CD4-positive, alpha-beta T cell treated with Interleukin-15 for 1 hour (primary cell): ENCODE measurements around the gene NCOA3.

Experiments used
- DNase-seq: peaks from one replicate; pipeline ENCODE4 v3.0.0-alpha.2; 2020

The NCOA3 gene

DNA sequence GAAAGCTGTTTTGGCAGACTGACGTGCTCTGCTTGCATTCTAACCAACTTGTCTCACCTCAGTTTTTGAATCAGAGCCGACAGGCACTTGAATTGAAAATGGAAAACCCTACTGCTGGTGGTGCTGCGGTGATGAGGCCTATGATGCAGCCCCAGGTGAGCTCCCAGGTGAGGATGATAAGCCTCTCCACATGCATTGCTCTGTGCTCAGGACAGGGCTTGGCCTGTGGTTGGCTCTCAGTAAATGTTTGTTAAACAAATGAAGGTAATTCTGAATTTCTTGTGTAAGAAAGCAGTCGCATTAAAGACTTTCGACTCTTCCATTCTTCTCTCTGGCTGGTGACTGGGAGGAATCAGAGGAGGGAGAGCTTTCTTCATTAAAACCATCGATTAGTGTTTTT lies 147.3 kb downstream of the NCOA3 start:
- no peak for DNase-seq

DNA sequence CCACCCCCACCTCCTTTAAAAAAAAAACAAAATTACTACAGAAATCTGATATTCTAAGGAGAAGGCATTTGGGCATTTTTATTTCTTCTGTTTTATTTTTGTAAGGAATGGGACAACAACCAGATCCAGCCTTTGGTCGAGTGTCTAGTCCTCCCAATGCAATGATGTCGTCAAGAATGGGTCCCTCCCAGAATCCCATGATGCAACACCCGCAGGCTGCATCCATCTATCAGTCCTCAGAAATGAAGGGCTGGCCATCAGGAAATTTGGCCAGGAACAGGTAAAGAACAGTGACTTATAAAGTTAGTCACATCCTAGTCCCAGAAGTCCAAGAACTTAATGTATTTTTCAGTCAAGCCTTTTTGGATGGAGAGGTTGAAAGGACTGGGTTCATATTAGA lies 150.6 kb downstream of the NCOA3 start:
- DNase-seq = no peak

GRCh38 chr20:47652794-47653193 lies 151.1 kb downstream of the NCOA3 start:
- no peak for DNase-seq

DNA sequence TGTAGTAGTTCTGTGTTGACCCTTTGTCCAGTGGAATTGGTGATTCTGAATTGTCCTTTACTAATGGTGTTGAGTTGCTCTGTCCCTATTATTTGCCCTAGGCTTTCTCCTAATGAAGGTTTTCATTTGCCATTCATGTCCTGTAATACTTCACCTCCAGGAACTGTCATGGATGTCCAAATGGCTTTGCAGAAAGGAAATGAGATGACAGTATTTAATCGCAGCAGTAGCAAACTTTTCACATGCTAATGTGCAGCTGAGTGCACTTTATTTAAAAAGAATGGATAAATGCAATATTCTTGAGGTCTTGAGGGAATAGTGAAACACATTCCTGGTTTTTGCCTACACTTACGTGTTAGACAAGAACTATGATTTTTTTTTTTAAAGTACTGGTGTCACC lies 152.2 kb downstream of the NCOA3 start:
- no peak for DNase-seq

- DNase-seq = no peak
Measured at GRCh38 chr20:47654370-47654769, 152.7 kb downstream of the NCOA3 start.

DNA sequence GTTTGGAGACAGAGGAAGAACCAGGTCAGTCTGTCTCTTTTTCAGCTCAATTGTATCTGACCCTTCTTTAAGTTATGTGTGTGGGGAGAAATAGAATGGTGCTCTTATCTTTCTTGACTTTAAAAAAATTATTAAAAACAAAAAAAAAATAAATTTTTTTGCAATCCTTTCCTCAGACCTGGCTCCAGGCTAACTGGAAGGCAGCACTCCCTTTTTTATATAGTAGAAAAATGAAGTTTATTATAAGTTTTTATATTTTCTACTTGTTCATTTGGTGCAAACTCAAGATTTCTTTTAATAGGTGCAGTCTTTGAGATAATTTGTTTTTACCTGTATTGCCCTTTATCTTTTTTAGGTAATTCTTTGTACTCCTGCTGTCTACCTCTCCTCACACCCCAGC lies 153.9 kb downstream of the NCOA3 start:
- no peak for DNase-seq

DNA sequence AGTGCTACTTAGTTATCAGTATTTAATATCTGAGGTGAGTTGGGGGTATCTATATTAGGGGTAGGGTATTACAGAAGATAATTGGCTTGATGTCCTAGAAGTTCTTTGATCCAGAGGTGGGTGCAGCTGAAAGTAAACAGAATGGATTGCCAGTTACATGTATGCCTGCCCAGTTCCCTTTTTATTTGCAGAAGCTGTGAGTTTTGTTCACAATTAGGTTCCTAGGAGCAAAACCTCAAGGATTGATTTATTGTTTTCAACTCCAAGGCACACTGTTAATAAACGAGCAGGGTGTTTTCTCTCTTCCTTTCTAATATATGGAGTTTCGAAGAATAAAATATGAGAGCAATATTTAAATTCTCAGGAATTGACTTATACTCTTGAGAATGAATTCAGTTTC lies 154.6 kb downstream of the NCOA3 start:
- no peak for DNase-seq

DNA sequence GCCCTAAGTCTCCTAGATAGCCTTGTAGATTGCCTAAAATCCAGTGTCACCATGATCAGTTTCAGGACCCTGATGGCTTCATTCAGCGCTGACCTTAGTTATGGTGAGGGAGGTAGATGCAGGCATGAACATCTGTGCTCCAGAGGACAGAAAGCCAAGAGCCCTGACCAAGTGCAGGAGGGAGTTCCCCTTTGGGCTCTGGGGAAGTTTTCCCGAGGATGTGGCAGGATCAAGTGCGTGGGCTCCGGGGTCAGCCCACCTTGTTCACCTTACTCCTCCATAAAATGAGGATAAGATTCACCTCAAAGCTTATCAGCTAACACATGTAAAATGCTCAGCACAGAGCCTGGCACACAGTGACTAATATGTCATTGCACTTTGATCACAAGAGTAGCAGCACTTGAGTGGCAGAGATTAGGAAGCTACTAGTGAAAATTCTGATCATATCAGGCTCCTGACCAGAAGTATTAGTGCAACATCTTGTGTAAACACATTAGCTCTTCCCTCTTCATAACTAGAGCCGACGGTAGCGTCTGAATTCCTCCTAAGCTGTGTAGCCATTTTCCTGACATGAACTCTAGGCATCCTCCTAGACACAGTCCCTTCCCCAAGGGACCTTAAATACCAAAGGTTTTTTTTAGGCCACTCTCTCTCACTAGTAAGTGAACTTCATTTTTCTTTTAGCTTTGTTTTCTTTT lies 158.4 kb downstream of the NCOA3 start:
- DNase-seq = no peak

DNA sequence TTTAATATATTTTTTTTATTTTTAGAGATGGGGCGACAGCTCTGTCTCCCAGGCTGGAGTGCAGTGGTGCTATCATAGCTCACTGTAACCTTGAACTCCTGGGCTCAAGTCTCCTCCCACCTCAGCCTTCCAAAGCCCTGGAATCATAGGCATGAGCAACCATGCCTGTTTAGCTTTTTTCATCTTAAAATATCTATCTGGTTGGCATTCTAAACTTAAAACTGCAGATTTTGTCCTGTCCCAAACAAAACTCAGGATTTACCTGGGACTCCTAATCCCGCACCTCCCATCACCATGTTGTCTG lies 158.9 kb downstream of the NCOA3 start:
- DNase-seq = no peak

DNA sequence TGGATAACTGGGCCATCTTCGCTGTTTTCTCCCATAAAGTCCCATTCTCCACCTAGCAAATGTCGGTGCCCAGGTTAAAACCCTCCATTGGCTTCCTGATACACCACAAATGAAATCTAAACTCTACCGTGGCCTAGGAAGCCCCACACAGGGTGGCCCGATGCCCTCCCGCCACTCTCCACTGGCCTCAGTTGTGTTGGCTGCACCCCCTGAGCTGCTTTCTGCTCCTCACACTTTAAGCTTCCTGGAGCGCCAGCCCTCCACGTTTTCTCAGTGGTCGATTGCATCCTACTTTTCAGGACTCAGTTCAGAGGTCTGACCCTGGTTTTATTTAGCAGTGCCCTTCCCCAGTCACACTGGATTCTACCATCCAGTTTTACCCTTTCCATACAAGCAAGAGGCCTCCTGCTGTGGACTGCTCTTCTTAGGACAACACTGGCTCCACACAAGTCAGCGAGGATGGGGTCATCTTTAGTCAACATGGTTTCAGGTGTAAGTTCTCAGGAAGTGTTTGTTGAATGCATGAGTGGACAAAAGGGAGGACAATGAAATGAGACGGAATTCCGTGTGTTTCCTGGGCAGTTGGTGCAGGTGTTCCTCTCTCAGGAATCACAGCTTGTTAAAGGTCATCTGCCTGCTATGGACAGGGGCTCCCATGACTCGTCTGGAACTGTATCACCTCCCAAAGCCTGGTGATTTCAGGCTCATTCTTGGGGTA lies 159.5 kb downstream of the NCOA3 start:
- DNase-seq = no peak

GRCh38 chr20:47661714-47662113 lies 160.0 kb downstream of the NCOA3 start:
- no peak for DNase-seq

DNA sequence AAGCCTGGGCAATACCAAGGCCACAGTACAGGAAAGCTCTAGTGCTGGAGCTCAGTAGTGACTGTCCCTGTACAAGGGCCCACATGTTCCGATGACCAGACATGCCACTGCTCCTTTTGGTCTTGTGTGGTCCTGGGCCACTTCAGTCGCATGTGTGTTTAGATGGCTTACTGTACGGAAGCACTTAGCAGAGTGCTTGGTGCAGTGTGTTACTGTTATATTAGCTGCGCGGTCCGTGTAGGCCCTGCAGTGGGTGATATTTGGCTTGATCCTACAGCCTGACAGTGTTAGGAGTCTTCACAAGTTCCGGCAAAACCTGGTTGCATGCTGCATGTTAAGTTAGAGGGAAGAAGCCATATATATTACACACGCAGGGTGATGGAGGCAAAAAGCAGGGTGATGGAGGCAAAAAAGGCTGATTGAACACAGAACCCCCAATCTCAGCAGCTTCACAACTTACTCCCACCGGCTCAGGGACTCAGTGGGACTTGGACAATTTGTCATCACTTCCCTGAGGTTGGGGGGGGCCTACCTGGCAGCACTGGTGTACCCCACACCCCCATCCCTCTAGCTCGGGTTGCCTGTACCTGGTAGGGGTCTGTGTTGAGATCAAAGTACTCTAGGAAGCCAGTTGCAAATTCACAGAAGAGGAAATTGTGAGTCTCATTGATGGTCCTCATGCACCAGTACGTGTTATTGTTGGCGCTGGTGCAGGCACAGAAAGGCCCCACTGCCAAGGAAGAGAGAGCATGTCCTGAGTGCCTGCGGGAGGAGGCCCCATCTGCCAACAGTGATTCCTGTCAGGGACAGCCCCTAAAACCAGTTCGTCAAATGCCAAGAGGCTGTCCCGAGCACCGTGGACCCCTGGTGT lies 161.0 kb downstream of the NCOA3 start:
- DNase-seq = no peak

DNA sequence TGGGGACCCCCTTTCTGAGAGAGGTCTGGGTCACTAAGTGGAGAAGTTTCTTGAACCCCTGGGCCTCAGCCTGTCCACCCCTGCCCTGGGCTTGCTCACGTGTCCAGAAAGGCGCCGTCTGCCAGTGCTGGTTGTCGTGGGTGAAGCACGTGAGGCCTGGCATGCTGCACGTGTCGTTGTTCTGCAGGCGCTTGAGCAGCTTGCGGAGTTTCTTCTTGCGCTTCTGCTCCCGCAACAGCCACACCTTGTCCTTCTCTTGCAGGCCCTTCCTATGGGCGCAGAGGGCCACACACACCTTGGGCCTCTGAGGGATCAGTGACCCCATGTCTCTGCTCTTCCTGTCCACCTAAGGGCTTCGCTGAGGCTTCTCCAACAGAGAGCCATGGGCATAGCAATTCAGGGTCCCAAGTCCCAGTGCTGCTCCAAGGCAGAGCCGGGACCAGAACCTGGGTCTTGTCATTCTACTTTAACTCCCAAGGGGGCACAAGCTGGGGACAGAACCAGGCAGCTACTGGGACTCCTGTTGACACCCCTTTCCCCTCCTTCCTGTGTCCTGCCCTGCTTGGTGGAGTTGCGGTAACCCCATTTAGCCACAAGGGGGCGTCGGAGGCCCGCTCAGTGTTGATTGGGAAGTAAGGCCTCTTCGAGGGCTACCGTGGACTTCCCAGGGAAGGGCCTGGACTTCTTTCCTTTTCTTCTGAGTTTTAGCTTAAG lies 161.8 kb downstream of the NCOA3 start:
- peak; percentile 60 for DNase-seq

GRCh38 chr20:47664068-47664437 lies 162.4 kb downstream of the NCOA3 start:
- DNase-seq = no peak

GRCh38 chr20:47664744-47665143 lies 163.1 kb downstream of the NCOA3 start:
- no peak for DNase-seq

GRCh38 chr20:47665221-47665991 lies 163.7 kb downstream of the NCOA3 start:
- DNase-seq = no peak

DNA sequence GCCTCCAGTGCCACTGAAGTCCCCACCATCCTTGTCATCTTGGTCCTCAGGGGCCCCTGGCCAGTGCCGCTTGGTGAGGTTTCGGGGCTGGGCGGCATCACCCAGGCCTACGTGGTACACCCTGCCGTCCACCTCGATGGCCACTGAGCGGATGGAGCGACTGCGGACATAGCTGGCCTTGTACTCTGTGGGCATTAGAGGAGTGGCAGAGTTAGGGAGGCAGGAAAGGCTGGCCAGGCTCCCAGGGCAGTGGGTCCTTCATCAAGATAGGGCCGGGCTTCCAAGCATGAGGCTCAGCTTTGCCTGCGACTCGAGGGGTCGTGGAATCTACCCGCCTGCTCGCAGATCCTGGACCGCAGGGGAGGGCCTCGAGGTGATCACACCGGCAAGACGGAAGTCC lies 164.6 kb downstream of the NCOA3 start:
- no peak for DNase-seq

DNA sequence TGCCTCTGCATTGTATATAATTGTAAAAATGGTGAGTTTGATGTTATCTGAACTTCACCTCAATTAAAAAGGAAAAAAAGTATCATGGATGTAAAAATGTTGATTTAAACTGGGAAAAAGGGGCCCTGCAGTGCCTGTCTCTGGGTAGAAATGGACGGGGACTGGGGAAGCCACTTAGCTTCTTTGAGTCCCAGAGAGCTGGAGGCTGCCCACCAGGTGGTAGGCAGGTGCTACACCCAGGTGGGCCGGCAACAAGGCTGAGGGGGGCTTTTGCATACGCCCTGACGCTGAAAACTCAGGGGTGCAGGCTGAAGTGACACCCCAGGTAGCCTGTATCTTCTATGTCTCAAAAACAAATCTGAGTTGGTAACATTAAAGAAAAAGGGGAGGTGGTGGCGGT lies 165.4 kb downstream of the NCOA3 start:
- DNase-seq = no peak

DNA sequence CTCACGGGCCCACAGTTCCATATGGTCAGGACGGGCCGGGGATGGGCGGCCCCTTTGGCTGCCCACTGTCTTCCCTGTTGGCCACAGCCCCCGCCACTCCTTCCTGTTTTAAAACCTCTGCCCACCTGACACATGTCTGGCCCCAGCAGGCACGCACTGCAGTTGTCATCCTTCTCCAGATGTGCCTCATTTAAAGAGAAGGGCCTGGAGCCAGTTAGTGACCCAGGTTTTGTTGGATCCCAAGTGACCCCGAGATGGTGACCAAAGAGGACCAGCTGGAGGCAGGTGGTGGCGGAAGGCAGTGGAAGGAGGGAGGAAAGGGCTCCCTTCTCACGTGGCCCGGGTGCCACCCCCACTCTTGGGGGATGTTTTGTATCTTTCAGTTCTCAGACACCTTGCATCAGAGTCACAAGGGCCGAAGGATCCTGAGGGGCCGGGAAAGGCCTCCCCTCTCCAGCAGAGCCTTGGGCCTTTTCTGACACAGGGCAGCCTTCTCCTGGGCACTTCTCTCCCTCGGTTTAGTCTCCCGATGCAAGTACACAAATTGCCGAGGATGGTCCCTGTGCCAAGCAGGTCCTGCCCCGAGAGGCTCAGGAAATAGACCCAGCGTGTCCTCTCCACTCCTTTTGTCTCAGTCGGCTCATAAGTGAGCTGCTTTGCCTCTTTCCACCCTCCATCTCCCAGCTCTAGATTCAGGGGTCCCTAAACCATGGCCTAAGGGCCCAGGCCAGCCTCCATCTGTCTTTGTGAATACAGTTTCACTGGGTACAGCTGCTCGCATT lies 166.0 kb downstream of the NCOA3 start:
- no peak for DNase-seq

- no peak for DNase-seq
Measured at GRCh38 chr20:47668313-47669151, 166.8 kb downstream of the NCOA3 start.

GRCh38 chr20:47669152-47669425 lies 167.4 kb downstream of the NCOA3 start:
- DNase-seq = no peak
